ENCODE results near the gene ZACN.
A peak's percentile ranks its signal among the peaks of the same experiment; 100 is the strongest.

ZACN gene

GRCh38 chr17:76103274-76104139, 24.5 kb downstream of the ZACN start, which contains the start of gene EXOC7:
EXOC7 (minus strand) TSS chr17:76103787; CDS start chr17:76103692, 95 bp downstream.
- DNase-seq (ENCODE audit: low spot score): peak; percentile 100

DNA sequence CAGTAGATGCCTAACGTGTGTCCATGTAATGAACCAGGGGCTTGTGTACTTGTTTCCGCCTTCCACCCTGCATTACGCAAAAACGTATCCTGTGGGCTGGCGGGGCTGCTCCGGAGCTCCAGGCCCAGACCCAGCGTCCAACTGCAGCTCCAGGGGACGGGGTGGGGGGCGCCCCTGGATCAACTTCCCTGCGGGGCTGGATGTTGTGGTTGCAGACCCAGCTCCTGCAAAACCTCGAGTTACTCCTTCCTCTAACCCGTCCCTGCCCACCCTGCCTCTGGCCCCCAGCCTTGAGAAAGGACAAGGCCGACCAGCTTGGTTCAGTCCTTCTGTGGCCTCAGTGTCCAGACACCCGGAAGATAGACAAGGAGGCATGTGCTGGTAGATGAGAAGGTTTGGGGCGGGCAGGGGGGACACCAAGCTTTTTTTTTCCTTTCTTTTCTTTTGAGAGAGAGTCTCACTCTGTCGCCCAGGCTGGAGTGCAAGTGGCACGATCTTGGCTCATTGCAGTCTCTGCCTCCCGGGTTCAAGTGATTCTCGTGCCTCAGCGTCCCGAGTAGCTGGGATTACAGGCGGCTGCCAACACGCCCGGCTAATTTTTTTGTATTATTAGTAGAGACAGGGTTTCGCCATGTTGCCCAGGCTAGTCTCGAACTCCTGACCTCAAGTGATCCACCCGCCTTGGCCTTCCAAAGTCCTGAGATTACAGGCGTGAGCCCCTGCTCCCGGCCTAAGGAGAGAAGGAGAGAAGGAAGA, 25.3 kb downstream of the ZACN start:
- DNase-seq (ENCODE audit: low spot score): no peak

GRCh38 chr17:76104896-76105231, 25.9 kb downstream of the ZACN start:
- no peak for DNase-seq (ENCODE audit: low spot score)

DNA sequence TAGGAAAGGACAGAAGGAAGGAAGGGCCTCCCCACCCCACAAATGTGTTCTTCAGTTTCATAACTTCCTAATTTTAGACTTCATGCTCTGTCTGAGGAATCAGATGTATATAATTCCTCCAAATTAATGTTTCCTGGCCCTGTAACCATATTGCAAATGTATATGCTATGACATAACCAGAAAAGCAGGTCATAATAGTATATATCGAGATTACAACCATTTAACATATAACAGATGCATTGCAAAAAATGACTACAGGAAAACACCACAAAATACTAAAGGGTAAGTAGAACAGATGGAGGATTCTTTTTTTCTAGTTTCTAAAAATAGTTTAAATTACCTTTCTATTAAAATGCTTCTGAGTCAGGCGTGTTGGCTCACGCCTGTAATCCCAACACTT, 27.7 kb downstream of the ZACN start:
- no peak for DNase-seq (ENCODE audit: low spot score)

DNA sequence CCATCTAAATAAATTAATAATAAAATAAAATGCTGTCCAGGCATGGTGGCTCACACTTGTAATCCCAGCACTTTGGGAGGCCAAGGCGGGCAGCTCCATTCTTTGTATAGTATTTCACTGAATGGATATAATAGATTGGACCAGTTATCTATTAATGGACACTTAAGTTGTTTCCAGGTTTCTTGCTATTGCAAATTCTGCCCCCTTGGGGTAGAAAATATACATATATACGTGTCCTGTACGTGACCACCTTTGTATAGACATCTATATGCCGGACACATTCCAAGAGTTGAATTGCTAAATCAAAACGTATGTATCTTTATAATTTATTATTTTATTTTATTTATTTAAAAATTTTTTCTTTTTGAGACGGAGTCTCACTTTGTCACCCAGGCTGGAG, 28.5 kb downstream of the ZACN start:
- no peak for DNase-seq (ENCODE audit: low spot score)

DNA sequence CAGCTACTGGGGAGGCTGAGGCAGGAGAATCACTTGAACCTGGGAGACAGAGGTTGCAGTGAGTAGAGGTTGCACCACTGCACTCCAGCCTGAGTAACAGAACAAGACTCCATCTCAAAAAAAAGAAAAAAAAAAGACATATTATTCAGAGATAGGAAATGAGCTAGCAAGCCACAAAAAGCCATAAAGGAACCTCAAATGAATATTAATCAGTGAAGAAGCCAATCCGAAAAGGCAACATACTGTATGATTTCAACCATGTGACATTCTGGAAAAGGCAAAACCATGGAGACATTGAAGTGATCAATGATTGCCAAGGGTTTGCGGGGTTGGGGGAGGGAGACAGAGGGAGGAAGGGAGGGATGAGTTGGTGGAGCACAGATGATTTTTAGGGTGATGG, 33.0 kb downstream of the ZACN start:
- DNase-seq (ENCODE audit: low spot score): no peak

DNA sequence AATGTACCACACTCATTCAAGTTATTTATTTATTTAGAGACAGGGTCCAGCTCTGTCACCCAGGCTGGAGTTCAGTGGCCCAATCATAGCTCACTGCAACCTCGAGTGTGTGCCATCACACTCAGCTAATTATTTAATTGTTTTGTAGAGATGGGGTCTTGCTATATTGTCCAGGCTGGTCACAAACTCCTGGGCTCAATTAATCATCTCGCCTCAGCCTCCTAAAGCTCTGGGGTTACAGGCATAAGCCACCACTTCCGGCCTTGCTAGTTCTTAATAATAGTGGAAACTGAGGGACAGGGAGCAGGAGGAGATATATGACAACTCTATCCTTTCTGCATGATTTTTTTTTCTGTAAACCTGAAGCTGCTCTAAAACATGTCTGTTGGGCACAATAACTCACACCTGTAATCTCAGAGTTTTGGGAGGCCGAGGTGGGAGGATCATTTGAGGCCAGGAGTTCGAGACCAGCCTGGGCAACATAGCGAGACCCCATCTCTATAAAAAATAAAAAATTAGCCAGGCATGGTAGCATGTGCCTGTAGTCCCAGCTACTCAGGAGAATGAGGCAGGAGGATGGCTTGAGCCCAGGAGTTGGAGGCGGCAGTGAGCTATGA, 36.3 kb downstream of the ZACN start:
- no peak for DNase-seq (ENCODE audit: low spot score)

DNA sequence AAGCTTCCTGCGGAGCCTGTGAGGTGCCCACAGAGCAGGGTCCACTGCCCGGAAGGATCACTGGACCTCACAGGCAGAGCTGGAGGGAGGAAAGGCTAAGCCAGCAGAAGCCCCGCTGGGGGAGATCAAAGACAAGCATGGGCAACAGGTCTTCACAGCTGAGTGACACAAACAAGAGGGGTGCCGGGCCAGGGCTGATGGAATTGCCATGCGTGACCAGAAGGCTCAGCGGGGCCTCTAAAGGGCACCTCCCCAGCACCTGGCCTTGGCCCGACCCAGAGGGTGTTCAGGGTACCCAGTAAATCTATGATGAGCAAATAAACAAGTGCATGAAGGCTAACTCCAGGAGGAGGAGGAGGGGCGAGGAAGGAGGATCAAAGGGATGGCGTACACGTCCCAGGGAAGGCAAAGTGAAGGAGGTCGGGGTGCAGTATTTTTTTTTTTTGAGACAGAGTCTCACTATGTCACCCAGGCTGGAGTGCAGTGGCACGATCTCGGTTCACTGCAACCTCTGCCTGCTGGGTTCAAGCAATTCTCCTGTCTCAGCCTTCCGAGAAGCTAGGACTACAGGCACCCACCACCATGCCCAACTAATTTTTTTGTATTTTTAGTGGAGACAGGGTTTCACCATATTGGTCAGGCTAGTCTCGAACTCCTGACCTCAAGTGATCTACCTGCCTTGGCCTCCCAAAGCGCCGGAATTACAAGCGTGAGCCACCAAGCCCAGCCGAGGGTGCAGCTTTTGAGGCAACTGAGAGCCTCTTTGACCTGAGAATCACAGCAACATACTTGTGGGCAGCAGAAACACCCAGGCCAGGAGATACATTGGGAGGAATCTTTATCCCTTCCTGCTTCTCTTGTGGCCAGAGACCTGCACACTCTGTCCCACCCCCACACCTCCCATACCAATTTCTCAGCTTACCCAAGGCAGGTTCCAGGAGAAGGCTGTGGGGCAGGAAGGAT, 40.7 kb downstream of the ZACN start:
- DNase-seq (ENCODE audit: low spot score): peak; percentile 34

- DNase-seq (ENCODE audit: low spot score): no peak
Measured at GRCh38 chr17:76120658-76121008, 41.7 kb downstream of the ZACN start.

DNA sequence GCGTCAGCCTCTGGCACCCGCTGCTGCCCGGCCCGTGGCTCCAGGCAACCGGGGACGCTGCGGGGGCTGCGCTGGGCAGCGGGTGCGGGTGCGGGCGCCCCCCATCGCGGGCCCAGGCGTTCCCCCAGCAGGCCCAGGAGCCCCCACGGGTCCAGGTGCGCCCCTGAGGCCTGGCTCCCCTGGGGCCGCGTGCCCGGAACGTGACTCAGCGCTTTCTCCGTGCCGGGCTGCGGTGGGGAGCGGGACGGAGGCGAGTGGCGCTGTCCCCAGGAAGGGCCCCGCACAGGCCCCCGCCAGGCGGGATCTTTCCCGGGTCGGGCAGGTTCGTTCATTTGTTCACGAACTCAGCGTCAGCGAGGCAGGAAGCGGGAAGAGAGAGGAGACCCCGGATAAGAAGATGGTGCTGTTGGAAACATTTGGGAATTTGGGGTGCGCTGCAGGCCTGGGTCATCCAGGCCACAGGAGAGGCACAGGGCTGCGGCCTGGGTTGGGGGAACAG, 43.0 kb downstream of the ZACN start:
- no peak for DNase-seq (ENCODE audit: low spot score)

DNA sequence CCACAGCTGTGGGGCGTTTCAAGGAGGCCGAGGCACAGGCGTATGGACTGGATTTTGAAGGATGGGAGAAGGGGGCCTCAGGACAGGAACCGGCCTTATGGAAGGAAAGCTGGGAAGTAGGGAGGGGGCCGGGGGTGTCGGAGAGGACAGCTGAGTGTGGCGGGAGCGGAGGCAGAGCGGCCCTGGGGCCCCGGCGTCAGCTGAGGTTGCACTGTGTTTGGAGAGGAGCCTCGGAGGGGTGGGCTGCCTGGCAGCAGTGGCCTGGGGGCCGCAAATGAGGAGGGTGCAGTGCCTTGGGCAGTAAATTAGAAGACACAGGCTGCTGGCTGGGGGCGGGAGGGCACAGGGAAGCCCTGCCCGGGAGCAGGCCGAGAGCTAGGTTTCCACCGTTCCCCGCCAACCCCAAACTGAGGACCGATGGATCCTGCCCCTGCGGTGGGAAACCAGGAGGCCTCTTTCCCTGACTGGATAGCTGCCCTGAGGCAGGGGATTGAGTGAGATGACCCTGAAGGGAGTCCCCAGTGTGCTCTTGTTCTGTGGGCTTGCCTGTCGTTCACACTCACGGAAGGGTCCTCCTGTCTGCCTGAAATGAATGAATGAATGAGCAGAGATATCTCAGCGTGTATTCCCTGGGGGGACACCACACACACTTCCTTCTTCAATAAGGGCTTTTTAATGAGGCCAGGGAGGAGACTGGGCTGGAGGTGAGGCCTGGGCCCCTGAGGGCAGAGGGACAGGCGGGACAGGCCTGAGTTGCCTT, 43.6 kb downstream of the ZACN start:
- DNase-seq (ENCODE audit: low spot score): peak; percentile 49

GRCh38 chr17:76123191-76123499, 44.2 kb downstream of the ZACN start:
- no peak for DNase-seq (ENCODE audit: low spot score)

- DNase-seq (ENCODE audit: low spot score): peak; percentile 40
Measured at GRCh38 chr17:76123749-76124581, 45.0 kb downstream of the ZACN start.

GRCh38 chr17:76124582-76125390, 45.8 kb downstream of the ZACN start:
- DNase-seq (ENCODE audit: low spot score): peak; percentile 57

DNA sequence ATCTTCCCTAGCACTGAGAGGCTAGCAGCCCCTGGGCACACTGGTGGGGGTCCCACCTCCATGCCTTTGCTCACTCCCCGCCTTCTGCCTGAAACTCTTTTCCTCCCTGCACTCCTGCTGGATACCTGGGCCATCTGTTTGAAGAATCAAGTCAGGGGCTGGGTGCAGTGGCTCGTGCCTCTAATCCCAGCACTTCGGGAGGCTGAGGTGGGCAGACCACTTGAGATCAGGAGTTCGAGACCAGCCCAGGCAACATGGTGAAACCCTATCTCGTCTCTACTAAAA, 46.4 kb downstream of the ZACN start:
- DNase-seq (ENCODE audit: low spot score): no peak

DNA sequence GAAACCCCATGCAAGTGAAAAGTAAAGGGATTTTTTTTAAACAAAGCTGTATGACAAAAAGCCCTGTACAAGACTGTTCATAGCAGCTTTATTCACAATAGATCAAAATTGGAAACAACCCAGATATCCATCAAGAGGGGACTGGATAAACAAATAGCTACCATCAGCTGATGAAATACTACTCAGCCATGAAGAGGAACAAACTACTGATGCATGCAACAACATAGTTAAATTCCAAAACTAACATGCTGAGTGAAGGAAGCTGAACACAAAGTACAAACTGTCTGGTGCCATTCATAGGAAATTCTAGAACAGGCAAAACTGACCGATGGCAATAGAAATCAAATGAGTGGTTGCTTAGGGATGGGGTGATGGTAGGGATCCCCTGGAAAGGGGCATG, 46.9 kb downstream of the ZACN start:
- DNase-seq (ENCODE audit: low spot score): no peak

- no peak for DNase-seq (ENCODE audit: low spot score)
Measured at GRCh38 chr17:76130473-76130872, 51.5 kb downstream of the ZACN start.

GRCh38 chr17:76131051-76131691, 52.2 kb downstream of the ZACN start:
- no peak for DNase-seq (ENCODE audit: low spot score)

Measured in D341Med (cell line).